ENCODE results near the gene CRK.

DNA sequence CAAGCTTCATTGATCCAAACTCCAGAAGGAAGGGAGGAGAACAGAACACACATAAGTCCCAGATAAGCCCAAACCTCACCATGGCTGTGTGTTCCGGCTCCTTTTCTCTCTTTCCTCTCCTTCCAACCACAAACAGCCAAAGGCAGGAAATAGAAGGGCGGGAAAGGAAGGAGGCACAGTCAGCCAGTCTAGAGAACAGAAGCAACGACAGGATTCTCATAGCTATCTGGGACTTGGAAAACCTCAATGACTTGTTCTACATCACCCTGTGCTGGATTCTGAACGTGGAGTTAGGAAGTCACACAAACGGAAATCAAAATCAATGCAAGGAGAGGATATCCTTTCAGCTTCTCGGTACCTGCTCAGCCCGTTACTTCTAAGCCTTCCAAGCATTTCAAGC, 9.0 kb downstream of the CRK start:
- TF ChIP-seq, protein P1, sequence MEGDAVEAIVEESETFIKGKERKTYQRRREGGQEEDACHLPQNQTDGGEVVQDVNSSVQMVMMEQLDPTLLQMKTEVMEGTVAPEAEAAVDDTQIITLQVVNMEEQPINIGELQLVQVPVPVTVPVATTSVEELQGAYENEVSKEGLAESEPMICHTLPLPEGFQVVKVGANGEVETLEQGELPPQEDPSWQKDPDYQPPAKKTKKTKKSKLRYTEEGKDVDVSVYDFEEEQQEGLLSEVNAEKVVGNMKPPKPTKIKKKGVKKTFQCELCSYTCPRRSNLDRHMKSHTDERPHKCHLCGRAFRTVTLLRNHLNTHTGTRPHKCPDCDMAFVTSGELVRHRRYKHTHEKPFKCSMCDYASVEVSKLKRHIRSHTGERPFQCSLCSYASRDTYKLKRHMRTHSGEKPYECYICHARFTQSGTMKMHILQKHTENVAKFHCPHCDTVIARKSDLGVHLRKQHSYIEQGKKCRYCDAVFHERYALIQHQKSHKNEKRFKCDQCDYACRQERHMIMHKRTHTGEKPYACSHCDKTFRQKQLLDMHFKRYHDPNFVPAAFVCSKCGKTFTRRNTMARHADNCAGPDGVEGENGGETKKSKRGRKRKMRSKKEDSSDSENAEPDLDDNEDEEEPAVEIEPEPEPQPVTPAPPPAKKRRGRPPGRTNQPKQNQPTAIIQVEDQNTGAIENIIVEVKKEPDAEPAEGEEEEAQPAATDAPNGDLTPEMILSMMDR (IDR thresholded peaks at IDR 0.05; ENCODE audit: low read depth, low read length) = no peak
- no peak for TF ChIP-seq EZH2phosphoT487 (IDR thresholded peaks at IDR 0.05; ENCODE audit: low read depth)

Data from OCI-LY3 (cell line).